ENCODE measurements around the gene CTXN1.

The CTXN1 gene

GRCh38 chr19:7917267-7918061 lies 8.5 kb downstream of the CTXN1 start:
- Mint-ChIP-seq H3K36me3 (peaks cover 8% of the 10 kb centered on the region), H3K27me3 (peaks cover 10% of the 10 kb centered on the region), H3K4me3 (peak overlapping the region; percentile 68), H3K9me3 (no peaks in the 10 kb centered on the region), H3K27ac (no peak overlapping the region), H3K4me1 (peaks cover 22% of the 10 kb centered on the region)
- ATAC-seq (ENCODE audit: low read depth) (peak; percentile 21), DNase-seq (ENCODE audit: low spot score in 2 of 2) (peak in 1 of 2 donors; percentile 69)

GRCh38 chr19:7916955-7917266 lies 9.0 kb downstream of the CTXN1 start:
- Mint-ChIP-seq H3K9me3 (no peaks in the 10 kb centered on the region), H3K27ac (no peak overlapping the region), H3K4me1 (peaks cover 22% of the 10 kb centered on the region), H3K4me3 (peak overlapping the region; percentile 67), H3K27me3 (peaks cover 10% of the 10 kb centered on the region), H3K36me3 (peaks cover 7% of the 10 kb centered on the region)
- ATAC-seq (ENCODE audit: low read depth) (no peak), DNase-seq (ENCODE audit: low spot score in 2 of 2) (no peak)

GRCh38 chr19:7916103-7916954 lies 9.6 kb downstream of the CTXN1 start:
- Mint-ChIP-seq H3K4me3 (peak overlapping the region; percentile 67), H3K36me3 (peaks cover 10% of the 10 kb centered on the region), H3K27ac (no peak overlapping the region), H3K9me3 (no peaks in the 10 kb centered on the region), H3K27me3 (peaks cover 10% of the 10 kb centered on the region), H3K4me1 (peaks cover 22% of the 10 kb centered on the region)
- DNase-seq (ENCODE audit: low spot score in 2 of 2) (peak in 1 of 2 donors; percentile 69), ATAC-seq (ENCODE audit: low read depth) (no peak)

GRCh38 chr19:7915250-7916102 lies 10.5 kb downstream of the CTXN1 start:
- Mint-ChIP-seq H3K4me1 (peaks cover 19% of the 10 kb centered on the region), H3K36me3 (peaks cover 16% of the 10 kb centered on the region), H3K27ac (no peak overlapping the region), H3K27me3 (peaks cover 10% of the 10 kb centered on the region), H3K4me3 (peak overlapping the region; percentile 61), H3K9me3 (no peaks in the 10 kb centered on the region)
- DNase-seq (ENCODE audit: low spot score in 2 of 2) (no peak), ATAC-seq (ENCODE audit: low read depth) (no peak)

DNA sequence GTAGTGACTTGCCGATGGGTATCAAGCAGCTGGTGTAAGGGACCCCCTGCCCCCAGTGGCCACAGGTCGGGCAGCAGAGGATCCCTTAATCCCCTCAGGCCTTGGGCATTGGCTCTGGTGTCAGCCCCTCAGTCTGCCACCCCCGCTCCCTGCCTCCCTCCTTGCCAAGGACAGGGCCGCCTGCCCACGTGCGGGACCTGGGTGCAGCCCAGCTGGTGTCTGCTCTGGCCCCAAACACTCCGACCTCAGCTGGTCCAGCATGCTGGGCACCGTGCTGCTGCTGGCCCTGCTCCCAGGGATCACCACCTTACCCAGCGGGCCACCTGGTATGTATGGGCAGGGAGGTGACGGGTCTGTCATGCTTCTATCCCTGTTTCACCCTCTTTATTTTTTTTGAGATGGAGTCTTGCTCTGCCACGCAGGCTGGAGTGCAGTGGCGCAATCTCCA lies 11.3 kb downstream of the CTXN1 start, which contains the start of gene TGFBR3L:
Gene TGFBR3L, plus strand, starts transcription at position 233 of the 448 bp plus-strand sequence.
- no peak for DNase-seq (ENCODE audit: low spot score in 2 of 2)
- Mint-ChIP-seq H3K4me1 (peaks cover 14% of the 10 kb centered on the region), H3K4me3 (peak within 1 kb of the TSS; percentile 61), H3K27ac (no peak within 1 kb of the TSS), H3K36me3 (peaks cover 17% of the 10 kb centered on the region), H3K27me3 (peaks cover 9% of the 10 kb centered on the region), H3K9me3 (no peaks in the 10 kb centered on the region)
- ATAC-seq (ENCODE audit: low read depth), result no peak

DNA sequence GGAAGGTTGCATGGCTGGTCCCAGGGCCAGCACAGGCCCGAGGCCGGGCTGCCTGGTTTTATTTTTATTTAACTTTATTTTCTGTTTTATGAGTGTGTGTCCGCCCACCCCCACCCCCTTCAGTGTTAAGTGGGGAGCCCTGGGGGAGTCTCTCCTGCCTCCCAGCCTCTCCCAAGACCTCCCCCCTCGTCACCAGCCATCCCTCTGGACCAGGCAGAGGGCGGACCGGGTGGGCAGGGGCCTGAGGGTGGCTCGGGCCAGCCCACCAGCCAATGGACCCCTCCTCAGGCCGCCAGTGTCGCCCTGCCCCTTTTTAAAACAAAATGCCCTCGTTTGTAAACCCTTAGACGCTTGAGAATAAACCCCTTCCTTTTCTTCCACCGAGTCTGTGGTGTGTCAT lies 11.8 kb downstream of the CTXN1 start:
- Mint-ChIP-seq H3K36me3 (peaks cover 17% of the 10 kb centered on the region), H3K4me1 (peaks cover 12% of the 10 kb centered on the region), H3K27me3 (peaks cover 8% of the 10 kb centered on the region), H3K27ac (no peak overlapping the region), H3K4me3 (no peak overlapping the region), H3K9me3 (no peaks in the 10 kb centered on the region)
- no peak for DNase-seq (ENCODE audit: low spot score in 2 of 2)
- ATAC-seq (ENCODE audit: low read depth), result no peak

DNA sequence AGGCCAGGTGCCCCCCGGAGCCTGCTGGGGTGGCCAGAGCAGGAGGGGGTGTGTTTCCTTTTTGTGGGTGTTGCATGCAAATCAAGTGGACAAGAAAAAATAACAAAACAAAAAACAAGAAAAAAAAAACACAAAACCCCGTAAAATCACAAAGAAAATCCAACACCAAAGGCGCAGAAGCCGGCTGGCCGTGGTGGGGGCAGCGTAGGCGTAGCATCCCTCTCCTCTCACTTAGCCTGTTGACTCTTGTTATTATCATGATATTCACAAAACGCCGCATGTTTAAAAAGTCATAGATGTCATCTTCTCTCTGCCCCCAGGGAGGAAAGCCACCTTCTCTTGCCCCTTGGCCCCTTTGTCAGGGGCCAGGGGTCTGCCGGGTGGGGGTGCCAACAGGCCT lies 12.3 kb downstream of the CTXN1 start:
- H3K4me1 Mint-ChIP-seq, result peaks cover 12% of the 10 kb centered on the region
- H3K9me3 Mint-ChIP-seq, result no peaks in the 10 kb centered on the region
- H3K36me3 Mint-ChIP-seq, result peaks cover 17% of the 10 kb centered on the region
- ATAC-seq (ENCODE audit: low read depth), result no peak
- H3K27ac Mint-ChIP-seq, result no peak overlapping the region
- peaks cover 8% of the 10 kb centered on the region for H3K27me3 Mint-ChIP-seq
- no peak overlapping the region for H3K4me3 Mint-ChIP-seq
- DNase-seq (ENCODE audit: low spot score in 2 of 2), result no peak

DNA sequence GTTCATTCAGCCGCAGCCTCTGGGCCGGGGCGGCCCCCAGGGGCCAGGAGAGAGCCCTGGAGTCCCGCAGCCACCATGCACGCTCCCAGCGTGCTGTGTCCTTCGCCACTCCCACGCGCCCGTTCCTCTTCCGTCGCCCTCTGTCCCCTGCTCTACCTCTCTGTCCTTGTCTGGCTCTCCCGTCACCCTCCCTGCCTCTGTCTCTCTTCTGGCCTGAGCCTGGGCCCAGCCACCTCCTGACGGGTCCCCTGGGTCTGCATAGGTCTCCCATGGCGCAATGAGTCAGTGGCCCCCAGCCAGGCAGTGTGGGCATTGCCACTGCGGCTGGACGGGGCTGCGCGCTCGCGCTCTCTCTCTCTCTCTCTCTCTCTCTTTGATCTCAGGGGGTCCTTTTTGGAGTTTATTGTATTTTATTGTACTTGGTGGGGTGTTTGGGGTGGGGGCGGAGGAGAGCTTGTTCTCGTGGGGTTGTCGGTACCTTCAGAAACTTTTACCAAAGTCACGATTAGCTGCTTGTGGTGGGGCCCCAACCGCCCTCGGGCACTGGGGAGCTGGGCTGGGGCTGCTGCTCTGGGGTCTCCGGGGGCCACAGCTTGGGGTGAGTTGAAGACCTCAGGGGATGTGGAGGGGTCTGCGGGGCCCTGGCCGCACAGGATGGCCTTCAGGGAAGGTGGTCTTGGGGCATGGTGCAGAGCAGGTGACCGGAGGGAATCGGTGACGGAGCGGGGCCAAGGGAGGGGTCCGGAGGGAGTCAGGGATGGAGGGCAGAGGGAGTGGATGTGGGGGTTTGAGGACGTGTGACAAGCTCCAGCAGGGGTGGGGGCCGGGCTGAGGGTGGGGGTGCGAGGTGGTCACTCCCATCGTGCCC lies 13.0 kb downstream of the CTXN1 start:
- Mint-ChIP-seq H3K9me3 (no peaks in the 10 kb centered on the region), H3K4me3 (no peak overlapping the region), H3K36me3 (peaks cover 17% of the 10 kb centered on the region), H3K4me1 (peaks cover 11% of the 10 kb centered on the region), H3K27me3 (peaks cover 7% of the 10 kb centered on the region), H3K27ac (no peak overlapping the region)
- no peak for DNase-seq (ENCODE audit: low spot score in 2 of 2)
- ATAC-seq (ENCODE audit: low read depth), result no peak

GRCh38 chr19:7912144-7912696 lies 13.7 kb downstream of the CTXN1 start:
- no peaks in the 10 kb centered on the region for H3K9me3 Mint-ChIP-seq
- H3K27ac Mint-ChIP-seq, result no peak overlapping the region
- H3K27me3 Mint-ChIP-seq, result peaks cover 4% of the 10 kb centered on the region
- no peak overlapping the region for H3K4me3 Mint-ChIP-seq
- no peak for ATAC-seq (ENCODE audit: low read depth)
- H3K4me1 Mint-ChIP-seq, result peaks cover 12% of the 10 kb centered on the region
- no peak for DNase-seq (ENCODE audit: low spot score in 2 of 2)
- H3K36me3 Mint-ChIP-seq, result peaks cover 18% of the 10 kb centered on the region

DNA sequence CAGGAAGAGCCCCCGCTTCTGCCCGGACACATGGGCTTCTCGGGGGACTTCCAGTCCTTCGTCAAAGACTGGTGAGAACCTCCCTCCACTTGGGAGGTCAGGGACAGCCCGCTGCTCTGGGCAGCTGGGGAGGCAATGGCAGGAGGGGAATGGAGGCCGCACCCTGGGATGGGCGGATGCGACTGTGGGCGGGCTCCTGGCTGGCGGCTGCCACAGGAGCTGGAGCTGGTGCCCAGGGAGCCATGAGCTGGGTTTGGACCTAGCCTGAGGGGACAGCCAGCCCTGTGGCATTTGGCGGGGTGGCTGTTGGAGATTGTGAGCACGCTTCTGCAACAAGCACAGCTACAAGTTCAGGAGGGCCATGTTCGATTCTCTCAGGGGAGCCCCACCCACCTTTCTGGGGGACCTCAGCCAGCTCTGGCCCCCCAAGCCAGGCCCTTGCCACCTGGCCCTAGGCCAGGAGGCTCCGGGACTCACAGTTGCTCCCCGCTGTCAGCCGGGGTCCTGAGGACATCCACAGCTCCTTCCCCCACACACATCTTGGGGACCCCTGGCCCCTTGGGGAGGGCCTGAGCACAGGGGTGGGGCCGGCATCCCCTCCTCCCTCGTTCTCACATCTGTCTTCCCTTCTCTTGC lies 14.3 kb downstream of the CTXN1 start:
- ATAC-seq (ENCODE audit: low read depth), result no peak
- no peak for DNase-seq (ENCODE audit: low spot score in 2 of 2)
- Mint-ChIP-seq H3K4me1 (peaks cover 15% of the 10 kb centered on the region), H3K4me3 (no peak overlapping the region), H3K27me3 (peaks cover 4% of the 10 kb centered on the region), H3K27ac (no peak overlapping the region), H3K9me3 (no peaks in the 10 kb centered on the region), H3K36me3 (peaks cover 18% of the 10 kb centered on the region)

GRCh38 chr19:7910321-7911161 lies 15.4 kb downstream of the CTXN1 start:
- no peak overlapping the region for H3K4me3 Mint-ChIP-seq
- H3K27me3 Mint-ChIP-seq, result peaks cover 4% of the 10 kb centered on the region
- peaks cover 24% of the 10 kb centered on the region for H3K36me3 Mint-ChIP-seq
- peaks cover 17% of the 10 kb centered on the region for H3K4me1 Mint-ChIP-seq
- DNase-seq (ENCODE audit: low spot score in 2 of 2), result no peak
- ATAC-seq (ENCODE audit: low read depth), result no peak
- no peaks in the 10 kb centered on the region for H3K9me3 Mint-ChIP-seq
- no peak overlapping the region for H3K27ac Mint-ChIP-seq
